K562 (cell line): Measurements from ENCODE around the gene PPM1E. TPM values are rescaled to one million over a fixed set of nuclear protein-coding genes. Genes with fewer than 3 reads are reported as not detected.

Source experiments
- MGA ChIP-seq: fragments of 450-650 bp; IDR thresholded peaks from 2 replicates; pipeline ENCODE4 v1.6.1; 2016; ENCODE audit warnings: mild to moderate bottlenecking, moderate library complexity
- ZNF707 ChIP-seq: fragments of 250-450 bp; sonication (Bioruptor Pico); conservative IDR thresholded peaks from 2 replicates; pipeline ENCODE4 v1.8.0; 2022; ENCODE audit warnings: inconsistent platforms, mild to moderate bottlenecking, moderate library complexity
- polyA plus RNA-seq, 8 experiments: library from polyadenylated mRNA; depleted of rRNA in 4 of 8; stranded (reverse) in 5 of 8; unstranded in 3 of 8; fragments of >200 nt; fragmentation: Nextera tagmentation in 2 of 8; fragmentation: Illumina TruSeq in 1 of 8; extraction: Ambion mirVana in 2 of 8; extraction: Trizol in 1 of 8; gene quantifications; 2 replicates each; pipeline versions ENCODE4 v1.2.1 to v1.2.3, GENCODE V29; 2011 to 2014; ENCODE audit warnings: inconsistent platforms in 1 of 8, missing spikeins in 1 of 8
- total RNA-seq, 7 experiments: library from RNA; depleted of rRNA in 6 of 7; stranded (reverse); fragments of >200 nt in 6 of 7; fragmentation: Illumina TruSeq in 2 of 7; extraction: Trizol in 2 of 7; gene quantifications; 2 replicates each; pipeline versions ENCODE4 v1.2.1 to v1.2.3, GENCODE V29; 2011 to 2021; ENCODE audit warnings: low replicate concordance in 1 of 7

PPM1E gene
- total and polyA plus RNA-seq, 9 of the 15 experiments (the other 6 are each of a cell fraction or from before 2014, with no cell fraction given): 1.0 to 5.7 (median 4.7) TPM

DNA sequence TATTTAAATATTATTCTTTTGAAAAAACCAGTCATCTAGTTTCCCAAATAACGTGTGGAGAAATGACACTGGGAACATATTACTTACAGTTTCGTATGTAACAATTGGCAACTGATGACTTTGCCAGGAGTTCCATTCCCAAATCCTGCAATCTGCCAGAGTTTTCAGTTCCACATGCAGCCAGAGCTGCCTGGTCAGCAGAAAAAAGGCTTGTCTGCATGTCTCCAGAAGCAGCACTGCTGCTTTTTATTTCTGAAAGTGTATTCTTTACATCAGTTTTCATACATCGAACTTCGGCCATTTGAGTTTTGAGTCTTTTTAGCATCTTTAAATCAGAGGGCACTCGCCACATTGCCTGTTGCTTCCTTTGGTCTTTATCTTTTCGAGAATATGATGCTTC, 272.7 kb downstream of the PPM1E start (continued):
- TF ChIP-seq MGA (no peak), ZNF707 (no peak)
